GM12878 (cell line): ENCODE results near the gene GMDS. TPM values are rescaled to one million over a fixed set of nuclear protein-coding genes. Genes with fewer than 3 reads are reported as not detected.

Experiments
- ATF7 ChIP-seq: fragments of 450-650 bp; IDR thresholded peaks from 2 replicates; pipeline ENCODE4 v1.6.1; 2016; ENCODE audit warnings: low read depth, mild to moderate bottlenecking
- HSF1 ChIP-seq: fragments of 150-350 bp; IDR thresholded peaks from 2 replicates; pipeline ENCODE4 v1.6.1; 2014; ENCODE audit warnings: mild to moderate bottlenecking, low read depth, low read length
- NR2C2 ChIP-seq: IDR thresholded peaks from 2 replicates; pipeline ENCODE4 v1.6.1; 2011; ENCODE audit warnings: borderline replicate concordance, low read depth; ENCODE audit not compliant: control insufficient read depth, insufficient read length
- POU2F2 ChIP-seq: IDR thresholded peaks from 3 replicates; pipeline ENCODE4 v1.6.1; 2011; ENCODE audit warnings: low read depth, mild to moderate bottlenecking, low read length, borderline replicate concordance
- ZNF24 ChIP-seq: fragments of 450-650 bp; IDR thresholded peaks from 2 replicates; pipeline ENCODE4 v1.6.1; 2017; ENCODE audit warnings: antibody characterized with exemption, mild to moderate bottlenecking
- polyA plus RNA-seq, 11 experiments: library from polyadenylated mRNA; depleted of rRNA in 4 of 11; unstranded in 6 of 11; stranded (reverse) in 5 of 11; fragments of >200 nt; fragmentation: Nextera tagmentation in 4 of 11; fragmentation: Illumina TruSeq in 1 of 11; extraction: Ambion mirVana in 4 of 11; extraction: Trizol in 1 of 11; gene quantifications; 1 replicate in 1 of 11; 2 replicates in 10 of 11; pipeline versions ENCODE4 v1.2.1 to v1.2.3, GENCODE V29; 2011 to 2016; ENCODE audit warnings: inconsistent platforms in 2 of 11, missing spikeins in 2 of 11, low read depth in 1 of 11
- total RNA-seq, 4 experiments: library from RNA; depleted of rRNA in 3 of 4; stranded (reverse); fragments of >200 nt in 3 of 4; fragmentation: Illumina TruSeq in 1 of 4; extraction: Trizol in 1 of 4; gene quantifications; 2 replicates each; pipeline versions ENCODE4 v1.2.1 to v1.2.3, GENCODE V29; 2013 to 2021
- TF ChIP-seq, protein P1 (sequence below): fragments of 450-650 bp; IDR thresholded peaks from 2 replicates; pipeline ENCODE4 v1.6.1; 2016; ENCODE audit warnings: mild to moderate bottlenecking, moderate library complexity, borderline replicate concordance
- TF ChIP-seq, protein P2 (sequence below): fragments of 450-650 bp; formaldehyde crosslinking; IDR thresholded peaks from 2 replicates; pipeline ENCODE4 v1.4.0; 2022; ENCODE audit warnings: mild to moderate bottlenecking, moderate library complexity

The GMDS gene
- total and polyA plus RNA-seq, 10 of the 15 experiments (the other 5 are each of a cell fraction or from before 2014, with no cell fraction given) = 0.61 to 53.8 (median 29.3) TPM

DNA sequence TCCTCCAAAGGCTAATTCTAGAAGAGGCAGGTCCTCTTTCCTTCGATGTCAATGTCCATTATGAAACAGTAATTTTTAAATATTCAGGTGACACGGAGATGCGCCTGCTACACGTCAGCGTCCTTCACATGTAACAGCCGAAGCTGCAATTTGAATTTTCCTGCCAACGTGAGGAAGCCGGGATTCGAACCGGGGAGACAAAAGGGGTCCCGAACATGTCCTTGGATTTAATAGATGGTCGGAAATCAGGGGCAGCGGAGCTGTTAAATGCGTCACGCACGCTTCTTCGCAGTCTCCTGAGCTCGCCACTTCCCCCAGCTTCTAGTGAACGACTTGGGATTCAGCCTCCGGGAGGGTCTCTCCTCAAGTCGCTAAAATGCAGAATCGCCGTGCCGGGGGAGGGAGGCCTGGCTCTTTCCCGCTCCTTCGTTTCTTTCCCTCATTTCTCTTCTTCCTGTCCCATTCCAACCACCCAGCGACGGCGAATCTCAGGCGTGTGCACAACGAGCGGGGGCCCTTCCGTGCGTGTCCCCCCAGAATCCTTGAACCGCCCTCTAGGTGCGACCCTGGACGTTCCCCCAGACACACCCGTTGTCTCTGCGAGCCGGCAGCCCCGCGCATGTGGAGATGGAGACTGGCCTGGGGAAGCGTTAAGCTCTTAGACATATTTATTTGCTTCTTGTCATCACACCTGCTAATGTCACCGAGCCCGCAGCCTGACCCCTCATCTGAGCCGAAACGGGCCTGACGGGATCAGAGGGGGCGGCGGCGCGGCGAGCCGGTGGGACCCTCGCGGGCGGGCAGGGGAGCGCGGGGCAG is 637.0 kb downstream of the GMDS start (continued):
- TF ChIP-seq NR2C2 (no peak), POU2F2 (no peak), ZNF24 (no peak), ATF7 (no peak), HSF1 (no peak)
- TF ChIP-seq, protein P1, sequence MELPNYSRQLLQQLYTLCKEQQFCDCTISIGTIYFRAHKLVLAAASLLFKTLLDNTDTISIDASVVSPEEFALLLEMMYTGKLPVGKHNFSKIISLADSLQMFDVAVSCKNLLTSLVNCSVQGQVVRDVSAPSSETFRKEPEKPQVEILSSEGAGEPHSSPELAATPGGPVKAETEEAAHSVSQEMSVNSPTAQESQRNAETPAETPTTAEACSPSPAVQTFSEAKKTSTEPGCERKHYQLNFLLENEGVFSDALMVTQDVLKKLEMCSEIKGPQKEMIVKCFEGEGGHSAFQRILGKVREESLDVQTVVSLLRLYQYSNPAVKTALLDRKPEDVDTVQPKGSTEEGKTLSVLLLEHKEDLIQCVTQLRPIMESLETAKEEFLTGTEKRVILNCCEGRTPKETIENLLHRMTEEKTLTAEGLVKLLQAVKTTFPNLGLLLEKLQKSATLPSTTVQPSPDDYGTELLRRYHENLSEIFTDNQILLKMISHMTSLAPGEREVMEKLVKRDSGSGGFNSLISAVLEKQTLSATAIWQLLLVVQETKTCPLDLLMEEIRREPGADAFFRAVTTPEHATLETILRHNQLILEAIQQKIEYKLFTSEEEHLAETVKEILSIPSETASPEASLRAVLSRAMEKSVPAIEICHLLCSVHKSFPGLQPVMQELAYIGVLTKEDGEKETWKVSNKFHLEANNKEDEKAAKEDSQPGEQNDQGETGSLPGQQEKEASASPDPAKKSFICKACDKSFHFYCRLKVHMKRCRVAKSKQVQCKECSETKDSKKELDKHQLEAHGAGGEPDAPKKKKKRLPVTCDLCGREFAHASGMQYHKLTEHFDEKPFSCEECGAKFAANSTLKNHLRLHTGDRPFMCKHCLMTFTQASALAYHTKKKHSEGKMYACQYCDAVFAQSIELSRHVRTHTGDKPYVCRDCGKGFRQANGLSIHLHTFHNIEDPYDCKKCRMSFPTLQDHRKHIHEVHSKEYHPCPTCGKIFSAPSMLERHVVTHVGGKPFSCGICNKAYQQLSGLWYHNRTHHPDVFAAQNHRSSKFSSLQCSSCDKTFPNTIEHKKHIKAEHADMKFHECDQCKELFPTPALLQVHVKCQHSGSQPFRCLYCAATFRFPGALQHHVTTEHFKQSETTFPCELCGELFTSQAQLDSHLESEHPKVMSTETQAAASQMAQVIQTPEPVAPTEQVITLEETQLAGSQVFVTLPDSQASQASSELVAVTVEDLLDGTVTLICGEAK = no peak
- TF ChIP-seq, protein P2, sequence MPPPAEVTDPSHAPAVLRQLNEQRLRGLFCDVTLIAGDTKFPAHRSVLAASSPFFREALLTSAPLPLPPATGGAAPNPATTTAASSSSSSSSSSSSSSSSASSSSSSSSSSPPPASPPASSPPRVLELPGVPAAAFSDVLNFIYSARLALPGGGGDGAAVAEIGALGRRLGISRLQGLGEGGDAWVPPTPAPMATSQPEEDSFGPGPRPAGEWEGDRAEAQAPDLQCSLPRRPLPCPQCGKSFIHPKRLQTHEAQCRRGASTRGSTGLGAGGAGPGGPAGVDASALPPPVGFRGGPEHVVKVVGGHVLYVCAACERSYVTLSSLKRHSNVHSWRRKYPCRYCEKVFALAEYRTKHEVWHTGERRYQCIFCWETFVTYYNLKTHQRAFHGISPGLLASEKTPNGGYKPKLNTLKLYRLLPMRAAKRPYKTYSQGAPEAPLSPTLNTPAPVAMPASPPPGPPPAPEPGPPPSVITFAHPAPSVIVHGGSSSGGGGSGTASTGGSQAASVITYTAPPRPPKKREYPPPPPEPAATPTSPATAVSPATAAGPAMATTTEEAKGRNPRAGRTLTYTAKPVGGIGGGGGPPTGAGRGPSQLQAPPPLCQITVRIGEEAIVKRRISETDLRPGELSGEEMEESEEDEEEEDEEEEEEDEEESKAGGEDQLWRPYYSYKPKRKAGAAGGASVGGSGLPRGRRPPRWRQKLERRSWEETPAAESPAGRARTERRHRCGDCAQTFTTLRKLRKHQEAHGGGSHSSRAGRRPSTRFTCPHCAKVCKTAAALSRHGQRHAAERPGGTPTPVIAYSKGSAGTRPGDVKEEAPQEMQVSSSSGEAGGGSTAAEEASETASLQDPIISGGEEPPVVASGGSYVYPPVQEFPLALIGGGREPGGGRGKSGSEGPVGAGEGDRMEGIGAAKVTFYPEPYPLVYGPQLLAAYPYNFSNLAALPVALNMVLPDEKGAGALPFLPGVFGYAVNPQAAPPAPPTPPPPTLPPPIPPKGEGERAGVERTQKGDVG = no peak
- TF ChIP-seq, all 136 proteins: peak for 0
